ENCODE measurements around the gene SLC25A27.

SLC25A27 gene

GRCh38 chr6:46688966-46689335, 36.2 kb downstream of the SLC25A27 start:
- H3K9ac ChIP-seq (ENCODE audit: low read length): no peak overlapping the region
- no peak overlapping the region for H3K4me3 ChIP-seq (ENCODE audit: low read length)
- no peak overlapping the region for H3K27ac ChIP-seq (ENCODE audit: low read length)
- H3K36me3 ChIP-seq (ENCODE audit: control insufficient read depth, low read depth, low read length): no peaks in the 10 kb centered on the region
- no peaks in the 10 kb centered on the region for H3K4me1 ChIP-seq (ENCODE audit: control insufficient read depth, low read depth, low read length)
- H3K9me3 ChIP-seq (ENCODE audit: control insufficient read depth, low read depth, low read length): no peaks in the 10 kb centered on the region
- H3K27me3 ChIP-seq (ENCODE audit: control insufficient read depth, insufficient read depth, low read length): no peaks in the 10 kb centered on the region

DNA sequence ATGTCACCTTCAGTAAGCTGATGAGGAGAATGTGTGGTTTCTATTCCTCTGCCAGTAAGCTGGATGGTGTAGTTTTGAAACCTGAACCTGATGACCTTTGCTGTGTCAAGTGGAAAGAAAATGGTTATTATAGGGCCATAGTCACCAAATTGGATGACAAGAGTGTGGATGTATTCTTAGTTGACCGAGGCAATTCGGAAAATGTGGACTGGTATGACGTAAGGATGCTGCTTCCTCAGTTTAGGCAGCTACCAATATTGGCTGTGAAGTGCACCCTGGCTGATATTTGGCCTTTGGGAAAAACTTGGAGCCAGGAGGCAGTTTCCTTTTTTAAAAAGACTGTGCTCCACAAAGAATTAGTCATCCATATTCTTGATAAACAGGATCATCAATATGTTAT, 36.9 kb downstream of the SLC25A27 start:
- Histone ChIP-seq H3K27ac (ENCODE audit: low read length) (no peak overlapping the region), H3K9ac (ENCODE audit: low read length) (no peak overlapping the region), H3K36me3 (ENCODE audit: control insufficient read depth, low read depth, low read length) (no peaks in the 10 kb centered on the region), H3K27me3 (ENCODE audit: control insufficient read depth, insufficient read depth, low read length) (no peaks in the 10 kb centered on the region), H3K9me3 (ENCODE audit: control insufficient read depth, low read depth, low read length) (no peaks in the 10 kb centered on the region), H3K4me1 (ENCODE audit: control insufficient read depth, low read depth, low read length) (no peaks in the 10 kb centered on the region), H3K4me3 (ENCODE audit: low read length) (no peak overlapping the region)

DNA sequence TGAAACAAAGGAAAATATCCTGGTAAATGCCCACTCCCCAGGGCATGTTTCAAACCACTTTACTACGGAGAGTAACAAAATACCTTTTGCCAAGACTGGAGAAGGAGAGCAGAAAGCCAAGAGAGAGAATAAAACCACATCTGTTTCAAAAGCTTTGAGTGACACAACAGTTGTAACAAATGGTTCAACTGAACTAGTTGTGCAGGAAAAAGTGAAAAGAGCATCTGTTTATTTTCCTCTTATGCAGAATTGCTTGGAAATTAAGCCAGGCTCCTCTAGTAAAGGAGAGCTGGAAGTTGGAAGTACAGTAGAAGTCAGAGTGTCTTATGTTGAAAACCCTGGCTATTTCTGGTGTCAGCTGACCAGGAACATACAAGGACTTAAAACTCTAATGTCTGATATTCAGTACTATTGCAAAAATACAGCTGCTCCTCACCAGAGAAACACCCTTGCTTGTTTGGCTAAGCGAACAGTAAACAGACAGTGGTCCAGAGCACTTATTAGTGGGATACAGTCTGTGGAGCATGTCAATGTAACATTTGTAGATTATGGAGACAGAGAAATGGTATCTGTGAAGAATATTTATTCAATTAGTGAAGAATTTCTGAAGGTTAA, 37.5 kb downstream of the SLC25A27 start:
- no peak overlapping the region for H3K9ac ChIP-seq (ENCODE audit: low read length)
- H3K4me3 ChIP-seq (ENCODE audit: low read length): no peak overlapping the region
- no peaks in the 10 kb centered on the region for H3K4me1 ChIP-seq (ENCODE audit: control insufficient read depth, low read depth, low read length)
- H3K9me3 ChIP-seq (ENCODE audit: control insufficient read depth, low read depth, low read length): no peaks in the 10 kb centered on the region
- no peak overlapping the region for H3K27ac ChIP-seq (ENCODE audit: low read length)
- H3K36me3 ChIP-seq (ENCODE audit: control insufficient read depth, low read depth, low read length): no peaks in the 10 kb centered on the region
- H3K27me3 ChIP-seq (ENCODE audit: control insufficient read depth, insufficient read depth, low read length): no peaks in the 10 kb centered on the region

DNA sequence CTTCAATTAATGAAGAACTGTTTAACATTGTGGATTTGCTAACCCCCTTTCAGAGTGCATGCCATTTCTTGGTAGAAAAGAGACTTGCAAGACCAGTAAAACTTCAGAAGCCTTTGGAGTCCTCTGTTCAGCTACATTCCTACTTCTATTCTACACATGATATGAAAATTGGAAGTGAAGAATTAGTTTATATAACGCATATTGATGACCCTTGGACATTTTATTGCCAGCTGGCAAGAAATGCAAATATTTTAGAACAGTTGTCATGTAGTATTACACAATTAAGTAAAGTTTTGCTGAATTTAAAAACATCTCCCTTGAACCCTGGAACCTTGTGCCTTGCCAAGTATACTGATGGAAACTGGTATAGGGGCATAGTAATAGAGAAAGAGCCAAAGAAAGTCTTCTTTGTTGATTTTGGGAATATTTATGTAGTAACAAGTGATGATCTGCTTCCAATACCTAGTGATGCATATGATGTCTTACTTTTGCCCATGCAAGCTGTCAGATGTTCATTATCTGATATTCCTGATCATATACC, 38.2 kb downstream of the SLC25A27 start:
- no peaks in the 10 kb centered on the region for H3K36me3 ChIP-seq (ENCODE audit: control insufficient read depth, low read depth, low read length)
- H3K9ac ChIP-seq (ENCODE audit: low read length): no peak overlapping the region
- no peak overlapping the region for H3K27ac ChIP-seq (ENCODE audit: low read length)
- no peaks in the 10 kb centered on the region for H3K9me3 ChIP-seq (ENCODE audit: control insufficient read depth, low read depth, low read length)
- H3K4me1 ChIP-seq (ENCODE audit: control insufficient read depth, low read depth, low read length): no peaks in the 10 kb centered on the region
- no peaks in the 10 kb centered on the region for H3K27me3 ChIP-seq (ENCODE audit: control insufficient read depth, insufficient read depth, low read length)
- H3K4me3 ChIP-seq (ENCODE audit: low read length): no peak overlapping the region

GRCh38 chr6:46699970-46700369, 47.2 kb downstream of the SLC25A27 start:
- H3K36me3 ChIP-seq (ENCODE audit: control insufficient read depth, low read depth, low read length): no peaks in the 10 kb centered on the region
- H3K4me3 ChIP-seq (ENCODE audit: low read length): no peak overlapping the region
- no peak overlapping the region for H3K9ac ChIP-seq (ENCODE audit: low read length)
- H3K27ac ChIP-seq (ENCODE audit: low read length): no peak overlapping the region
- H3K27me3 ChIP-seq (ENCODE audit: control insufficient read depth, insufficient read depth, low read length): no peaks in the 10 kb centered on the region
- H3K9me3 ChIP-seq (ENCODE audit: control insufficient read depth, low read depth, low read length): no peaks in the 10 kb centered on the region
- no peaks in the 10 kb centered on the region for H3K4me1 ChIP-seq (ENCODE audit: control insufficient read depth, low read depth, low read length)

DNA sequence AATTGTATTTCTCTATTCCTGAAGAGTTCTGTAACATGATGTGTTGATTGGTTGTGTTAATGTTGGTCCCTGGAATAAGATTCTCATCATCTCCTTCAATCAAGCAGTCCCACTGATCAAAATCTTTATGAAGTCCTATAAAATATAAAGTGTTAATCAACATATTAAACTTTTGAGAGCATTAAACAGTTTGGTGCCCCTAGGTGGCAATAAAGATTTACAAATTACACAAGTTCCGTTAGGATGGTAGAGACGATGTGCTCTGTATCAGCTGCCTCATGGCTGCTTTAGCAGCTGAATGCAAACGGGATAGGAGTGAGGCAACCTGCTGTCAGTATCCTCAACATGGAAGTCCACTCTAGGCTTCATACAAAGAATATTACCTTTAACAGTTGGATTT, 51.8 kb downstream of the SLC25A27 start:
- H3K36me3 ChIP-seq (ENCODE audit: control insufficient read depth, low read depth, low read length): no peaks in the 10 kb centered on the region
- H3K27ac ChIP-seq (ENCODE audit: low read length): no peak overlapping the region
- H3K4me1 ChIP-seq (ENCODE audit: control insufficient read depth, low read depth, low read length): no peaks in the 10 kb centered on the region
- no peaks in the 10 kb centered on the region for H3K9me3 ChIP-seq (ENCODE audit: control insufficient read depth, low read depth, low read length)
- no peak overlapping the region for H3K9ac ChIP-seq (ENCODE audit: low read length)
- H3K4me3 ChIP-seq (ENCODE audit: low read length): no peak overlapping the region
- H3K27me3 ChIP-seq (ENCODE audit: control insufficient read depth, insufficient read depth, low read length): no peaks in the 10 kb centered on the region

DNA sequence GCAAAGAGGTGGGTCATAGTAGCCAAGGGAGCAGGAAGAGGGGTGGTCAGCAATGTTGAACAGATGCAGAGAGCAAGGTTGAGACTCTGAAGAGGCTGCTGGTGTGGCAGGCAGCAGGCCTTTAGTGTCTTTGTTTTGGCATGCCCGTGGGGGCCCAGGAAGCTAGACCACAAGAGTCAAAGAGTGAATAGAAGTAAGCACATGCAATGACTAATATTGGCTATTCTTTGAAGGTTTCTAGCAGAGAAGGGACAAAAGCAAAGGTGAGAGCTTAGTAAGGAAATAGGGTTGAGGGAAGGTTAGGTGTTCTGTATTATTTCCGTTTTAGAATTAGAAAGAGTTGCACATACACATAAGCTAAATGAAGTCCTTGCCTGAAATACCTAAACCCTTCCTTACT, 53.7 kb downstream of the SLC25A27 start:
- Histone ChIP-seq H3K27ac (ENCODE audit: low read length) (no peak overlapping the region), H3K27me3 (ENCODE audit: control insufficient read depth, insufficient read depth, low read length) (no peaks in the 10 kb centered on the region), H3K4me1 (ENCODE audit: control insufficient read depth, low read depth, low read length) (no peaks in the 10 kb centered on the region), H3K9ac (ENCODE audit: low read length) (no peak overlapping the region), H3K9me3 (ENCODE audit: control insufficient read depth, low read depth, low read length) (no peaks in the 10 kb centered on the region), H3K4me3 (ENCODE audit: low read length) (no peak overlapping the region), H3K36me3 (ENCODE audit: control insufficient read depth, low read depth, low read length) (no peaks in the 10 kb centered on the region)

- H3K36me3 ChIP-seq (ENCODE audit: control insufficient read depth, low read depth, low read length): no peaks in the 10 kb centered on the region
- H3K4me3 ChIP-seq (ENCODE audit: low read length): no peak overlapping the region
- H3K9me3 ChIP-seq (ENCODE audit: control insufficient read depth, low read depth, low read length): no peaks in the 10 kb centered on the region
- no peaks in the 10 kb centered on the region for H3K4me1 ChIP-seq (ENCODE audit: control insufficient read depth, low read depth, low read length)
- H3K27ac ChIP-seq (ENCODE audit: low read length): no peak overlapping the region
- H3K27me3 ChIP-seq (ENCODE audit: control insufficient read depth, insufficient read depth, low read length): no peaks in the 10 kb centered on the region
- no peak overlapping the region for H3K9ac ChIP-seq (ENCODE audit: low read length)
Measured at GRCh38 chr6:46711491-46711890, 58.7 kb downstream of the SLC25A27 start.

GRCh38 chr6:46715141-46715540, 62.4 kb downstream of the SLC25A27 start:
- Histone ChIP-seq H3K27me3 (ENCODE audit: control insufficient read depth, insufficient read depth, low read length) (no peaks in the 10 kb centered on the region), H3K36me3 (ENCODE audit: control insufficient read depth, low read depth, low read length) (no peaks in the 10 kb centered on the region), H3K4me3 (ENCODE audit: low read length) (no peak overlapping the region), H3K27ac (ENCODE audit: low read length) (no peak overlapping the region), H3K4me1 (ENCODE audit: control insufficient read depth, low read depth, low read length) (no peaks in the 10 kb centered on the region), H3K9me3 (ENCODE audit: control insufficient read depth, low read depth, low read length) (no peaks in the 10 kb centered on the region), H3K9ac (ENCODE audit: low read length) (no peak overlapping the region)

GRCh38 chr6:46719099-46719498, 66.3 kb downstream of the SLC25A27 start:
- H3K27ac ChIP-seq (ENCODE audit: low read length): no peak overlapping the region
- no peak overlapping the region for H3K4me3 ChIP-seq (ENCODE audit: low read length)
- H3K36me3 ChIP-seq (ENCODE audit: control insufficient read depth, low read depth, low read length): no peaks in the 10 kb centered on the region
- no peak overlapping the region for H3K9ac ChIP-seq (ENCODE audit: low read length)
- H3K4me1 ChIP-seq (ENCODE audit: control insufficient read depth, low read depth, low read length): no peaks in the 10 kb centered on the region
- H3K9me3 ChIP-seq (ENCODE audit: control insufficient read depth, low read depth, low read length): no peaks in the 10 kb centered on the region
- H3K27me3 ChIP-seq (ENCODE audit: control insufficient read depth, insufficient read depth, low read length): no peaks in the 10 kb centered on the region

- Histone ChIP-seq H3K4me3 (ENCODE audit: low read length) (no peak overlapping the region), H3K27ac (ENCODE audit: low read length) (no peak overlapping the region), H3K9ac (ENCODE audit: low read length) (no peak overlapping the region), H3K27me3 (ENCODE audit: control insufficient read depth, insufficient read depth, low read length) (no peaks in the 10 kb centered on the region), H3K4me1 (ENCODE audit: control insufficient read depth, low read depth, low read length) (no peaks in the 10 kb centered on the region), H3K36me3 (ENCODE audit: control insufficient read depth, low read depth, low read length) (no peaks in the 10 kb centered on the region), H3K9me3 (ENCODE audit: control insufficient read depth, low read depth, low read length) (no peaks in the 10 kb centered on the region)
Measured at GRCh38 chr6:46720401-46720800, 67.6 kb downstream of the SLC25A27 start.
